GM23338 (cell line): ENCODE measurements around the gene PYM1.

ENCODE experiments used
- CREB1 ChIP-seq: fragments of 250-450 bp; sonication (Bioruptor Pico); IDR thresholded peaks from 2 replicates; pipeline ENCODE4 v1.5.0; 2020; ENCODE audit warnings: low read depth, mild to moderate bottlenecking, moderate library complexity
- EZH2 ChIP-seq: fragments of 200-600 bp; sonication (generic); IDR thresholded peaks from one replicate; pipeline ENCODE4 v1.8.0; 2017; ENCODE audit warnings: antibody characterized with exemption, mild to moderate bottlenecking, low read depth; ENCODE audit not compliant: unreplicated experiment
- EZH2phosphoT487 ChIP-seq: fragments of 200-600 bp; sonication (generic); IDR thresholded peaks from one replicate; pipeline ENCODE4 v1.8.1; 2018; ENCODE audit warnings: antibody characterized with exemption; ENCODE audit not compliant: unreplicated experiment
- POLR2AphosphoS5 ChIP-seq: IDR thresholded peaks from 2 replicates; pipeline ENCODE4 v1.6.1; 2016; ENCODE audit warnings: antibody characterized with exemption, low read depth
- TF ChIP-seq, protein P1 (sequence below), 2 experiments: fragments of 200-600 bp in 1 of 2; sonication (generic) in 1 of 2; conservative IDR thresholded peaks; 2 replicates each; pipeline versions ENCODE4 v1.5.1 to v1.6.1; 2016 to 2017; ENCODE audit warnings: antibody characterized with exemption in 2 of 2, low read depth in 2 of 2, mild to moderate bottlenecking in 2 of 2, moderate library complexity in 1 of 2
- TF ChIP-seq, protein P2 (sequence below): IDR thresholded peaks from one replicate; pipeline ENCODE4 v1.6.1; 2018; ENCODE audit warnings: antibody characterized with exemption; ENCODE audit not compliant: unreplicated experiment

DNA sequence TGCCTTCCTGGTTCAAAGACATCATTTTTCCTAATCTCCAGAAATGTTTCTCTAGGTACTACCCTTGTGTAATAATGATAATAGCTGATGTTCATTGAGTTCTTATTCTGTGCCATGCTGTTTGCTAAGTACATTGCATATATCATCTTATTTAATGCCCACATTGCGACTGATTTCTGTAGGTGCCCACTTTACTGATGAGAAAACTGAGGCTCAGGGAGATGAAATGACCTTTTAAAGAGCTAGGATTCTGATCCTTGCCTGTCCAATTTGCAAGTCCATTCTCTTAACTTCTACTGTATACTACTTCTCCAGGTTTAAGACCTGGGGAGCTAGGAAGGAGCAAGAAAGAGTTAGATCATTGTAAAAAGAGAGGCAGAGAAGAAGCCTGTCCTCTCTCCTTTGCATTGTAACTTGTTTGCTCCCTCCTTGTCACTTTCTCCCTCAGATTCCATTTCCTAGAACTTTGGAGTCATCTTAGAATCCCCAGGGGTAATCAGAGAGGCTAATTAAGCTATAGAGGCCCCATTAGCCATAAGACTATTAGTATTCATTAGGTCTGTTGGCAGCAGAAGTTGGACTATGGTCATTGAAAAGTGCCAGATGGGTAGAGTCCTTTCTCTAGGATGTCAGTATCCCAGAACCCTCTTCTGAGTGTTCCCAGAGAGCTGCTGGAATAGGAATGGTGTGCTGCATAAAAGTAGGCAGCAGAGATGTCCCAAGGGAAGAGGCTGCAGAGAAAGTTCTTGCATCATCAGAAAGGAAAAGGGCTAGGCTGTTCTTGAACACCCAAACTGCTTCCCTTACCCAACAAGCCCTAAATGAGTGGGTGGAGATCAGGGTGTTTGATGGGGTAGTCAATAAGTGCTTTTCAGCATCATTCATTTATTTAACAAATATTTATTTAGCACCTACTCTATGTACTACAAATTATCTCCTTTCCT is 6.4 kb upstream of the PYM1 start:
- TF ChIP-seq, protein P1, sequence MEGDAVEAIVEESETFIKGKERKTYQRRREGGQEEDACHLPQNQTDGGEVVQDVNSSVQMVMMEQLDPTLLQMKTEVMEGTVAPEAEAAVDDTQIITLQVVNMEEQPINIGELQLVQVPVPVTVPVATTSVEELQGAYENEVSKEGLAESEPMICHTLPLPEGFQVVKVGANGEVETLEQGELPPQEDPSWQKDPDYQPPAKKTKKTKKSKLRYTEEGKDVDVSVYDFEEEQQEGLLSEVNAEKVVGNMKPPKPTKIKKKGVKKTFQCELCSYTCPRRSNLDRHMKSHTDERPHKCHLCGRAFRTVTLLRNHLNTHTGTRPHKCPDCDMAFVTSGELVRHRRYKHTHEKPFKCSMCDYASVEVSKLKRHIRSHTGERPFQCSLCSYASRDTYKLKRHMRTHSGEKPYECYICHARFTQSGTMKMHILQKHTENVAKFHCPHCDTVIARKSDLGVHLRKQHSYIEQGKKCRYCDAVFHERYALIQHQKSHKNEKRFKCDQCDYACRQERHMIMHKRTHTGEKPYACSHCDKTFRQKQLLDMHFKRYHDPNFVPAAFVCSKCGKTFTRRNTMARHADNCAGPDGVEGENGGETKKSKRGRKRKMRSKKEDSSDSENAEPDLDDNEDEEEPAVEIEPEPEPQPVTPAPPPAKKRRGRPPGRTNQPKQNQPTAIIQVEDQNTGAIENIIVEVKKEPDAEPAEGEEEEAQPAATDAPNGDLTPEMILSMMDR (conservative IDR thresholded peaks at IDR 0.05; ENCODE audit: low read depth in 2 of 2): no peak
- TF ChIP-seq EZH2: no peak
- TF ChIP-seq POLR2AphosphoS5: no peak
- TF ChIP-seq EZH2phosphoT487: no peak
- TF ChIP-seq, protein P2, sequence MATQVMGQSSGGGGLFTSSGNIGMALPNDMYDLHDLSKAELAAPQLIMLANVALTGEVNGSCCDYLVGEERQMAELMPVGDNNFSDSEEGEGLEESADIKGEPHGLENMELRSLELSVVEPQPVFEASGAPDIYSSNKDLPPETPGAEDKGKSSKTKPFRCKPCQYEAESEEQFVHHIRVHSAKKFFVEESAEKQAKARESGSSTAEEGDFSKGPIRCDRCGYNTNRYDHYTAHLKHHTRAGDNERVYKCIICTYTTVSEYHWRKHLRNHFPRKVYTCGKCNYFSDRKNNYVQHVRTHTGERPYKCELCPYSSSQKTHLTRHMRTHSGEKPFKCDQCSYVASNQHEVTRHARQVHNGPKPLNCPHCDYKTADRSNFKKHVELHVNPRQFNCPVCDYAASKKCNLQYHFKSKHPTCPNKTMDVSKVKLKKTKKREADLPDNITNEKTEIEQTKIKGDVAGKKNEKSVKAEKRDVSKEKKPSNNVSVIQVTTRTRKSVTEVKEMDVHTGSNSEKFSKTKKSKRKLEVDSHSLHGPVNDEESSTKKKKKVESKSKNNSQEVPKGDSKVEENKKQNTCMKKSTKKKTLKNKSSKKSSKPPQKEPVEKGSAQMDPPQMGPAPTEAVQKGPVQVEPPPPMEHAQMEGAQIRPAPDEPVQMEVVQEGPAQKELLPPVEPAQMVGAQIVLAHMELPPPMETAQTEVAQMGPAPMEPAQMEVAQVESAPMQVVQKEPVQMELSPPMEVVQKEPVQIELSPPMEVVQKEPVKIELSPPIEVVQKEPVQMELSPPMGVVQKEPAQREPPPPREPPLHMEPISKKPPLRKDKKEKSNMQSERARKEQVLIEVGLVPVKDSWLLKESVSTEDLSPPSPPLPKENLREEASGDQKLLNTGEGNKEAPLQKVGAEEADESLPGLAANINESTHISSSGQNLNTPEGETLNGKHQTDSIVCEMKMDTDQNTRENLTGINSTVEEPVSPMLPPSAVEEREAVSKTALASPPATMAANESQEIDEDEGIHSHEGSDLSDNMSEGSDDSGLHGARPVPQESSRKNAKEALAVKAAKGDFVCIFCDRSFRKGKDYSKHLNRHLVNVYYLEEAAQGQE: no peak
- no peak for TF ChIP-seq CREB1 (CRISPR knock-in tag)
